ENCODE results near the gene NLRC5. TPM values are rescaled to one million over a fixed set of nuclear protein-coding genes. Genes with fewer than 3 reads are reported as not detected.

NLRC5 gene
- total RNA-seq, 3 donors from 2014 or later (not counting 1 experiment from before 2014, with no cell fraction given), result 320 to 563 (median 535) TPM

DNA sequence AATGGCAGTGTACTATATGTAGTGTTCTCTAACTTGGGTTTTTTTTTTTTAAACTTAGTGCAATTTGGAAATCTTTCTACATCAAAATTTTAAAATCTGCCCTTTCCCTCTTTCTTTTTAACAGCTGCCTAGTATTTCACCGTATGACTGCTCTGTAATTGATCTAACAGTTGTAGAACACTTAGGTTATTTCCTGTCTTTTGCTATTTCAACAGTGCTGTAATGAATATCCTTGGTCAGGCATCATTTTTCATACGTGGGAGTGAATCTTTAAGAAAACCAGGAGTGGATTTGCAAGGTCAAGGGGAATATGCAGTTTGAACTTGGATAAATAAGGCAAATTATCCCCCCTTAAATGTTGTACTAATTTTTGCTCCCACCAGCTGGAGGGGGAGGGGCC is 3.8 kb downstream of the NLRC5 start:
- Histone ChIP-seq H3K4me1 (ENCODE audit: control insufficient read depth, insufficient read depth, low read length) (peaks cover 76% of the 10 kb centered on the region), H3K36me3 (ENCODE audit: control insufficient read depth, insufficient read depth, low read length) (peaks cover 9% of the 10 kb centered on the region), H3K27me3 (ENCODE audit: control insufficient read depth, insufficient read depth, low read length) (no peaks in the 10 kb centered on the region), H3K27ac (ENCODE audit: low read length) (no peak overlapping the region), H3K9me3 (ENCODE audit: control insufficient read depth, insufficient read depth, low read length) (no peaks in the 10 kb centered on the region), H3K4me3 (ENCODE audit: low read length) (no peak overlapping the region)
- no peaks in the 10 kb centered on the region for H3K27me3 Mint-ChIP-seq (ENCODE audit: low read depth in 2 of 2)
- ATAC-seq (no peak), DNase-seq (no peak)
- intact Hi-C loops (cut with micrococcal nuclease), result no loop called here
- H3K9me3 Mint-ChIP-seq, result no peaks in the 10 kb centered on the region
- peaks cover 8% of the 10 kb centered on the region for H3K36me3 Mint-ChIP-seq
- TF ChIP-seq, protein P1, sequence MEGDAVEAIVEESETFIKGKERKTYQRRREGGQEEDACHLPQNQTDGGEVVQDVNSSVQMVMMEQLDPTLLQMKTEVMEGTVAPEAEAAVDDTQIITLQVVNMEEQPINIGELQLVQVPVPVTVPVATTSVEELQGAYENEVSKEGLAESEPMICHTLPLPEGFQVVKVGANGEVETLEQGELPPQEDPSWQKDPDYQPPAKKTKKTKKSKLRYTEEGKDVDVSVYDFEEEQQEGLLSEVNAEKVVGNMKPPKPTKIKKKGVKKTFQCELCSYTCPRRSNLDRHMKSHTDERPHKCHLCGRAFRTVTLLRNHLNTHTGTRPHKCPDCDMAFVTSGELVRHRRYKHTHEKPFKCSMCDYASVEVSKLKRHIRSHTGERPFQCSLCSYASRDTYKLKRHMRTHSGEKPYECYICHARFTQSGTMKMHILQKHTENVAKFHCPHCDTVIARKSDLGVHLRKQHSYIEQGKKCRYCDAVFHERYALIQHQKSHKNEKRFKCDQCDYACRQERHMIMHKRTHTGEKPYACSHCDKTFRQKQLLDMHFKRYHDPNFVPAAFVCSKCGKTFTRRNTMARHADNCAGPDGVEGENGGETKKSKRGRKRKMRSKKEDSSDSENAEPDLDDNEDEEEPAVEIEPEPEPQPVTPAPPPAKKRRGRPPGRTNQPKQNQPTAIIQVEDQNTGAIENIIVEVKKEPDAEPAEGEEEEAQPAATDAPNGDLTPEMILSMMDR (IDR thresholded peaks at IDR 0.05), result no peak
- H3K4me1 Mint-ChIP-seq, result peaks cover 68 to 82% of the 10 kb centered on the region in 2 donors
- peak overlapping the region; percentile 77 for H3K4me3 Mint-ChIP-seq
- 58% methylated on average over 2 of the region's 2 CpGs for WGBS (ENCODE audit: insufficient coverage)
- H3K27ac Mint-ChIP-seq, result peak overlapping the region; percentile 82 to 92

DNA sequence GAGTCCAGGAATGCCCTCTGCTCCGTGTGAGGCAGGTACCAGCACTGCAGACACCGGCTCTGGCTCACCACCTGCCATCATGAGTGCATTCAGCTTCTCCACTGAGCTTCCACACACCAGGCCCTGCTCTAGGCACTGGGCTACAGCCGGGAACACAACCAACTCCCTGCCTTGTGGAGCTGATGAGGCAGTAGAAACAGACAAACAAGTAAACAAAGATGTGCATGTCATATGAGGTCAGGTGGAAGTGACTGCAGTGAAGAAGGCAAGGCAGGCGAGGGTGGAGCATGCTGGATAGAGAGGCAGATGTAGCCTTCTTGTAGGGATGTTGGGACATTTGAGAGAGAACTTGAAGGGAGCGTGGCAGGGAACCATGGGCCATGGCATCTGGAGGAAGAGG is 5.0 kb downstream of the NLRC5 start:
- Mint-ChIP-seq H3K27me3 (ENCODE audit: low read depth in 2 of 2) (no peaks in the 10 kb centered on the region), H3K27ac (peak overlapping the region; percentile 82 to 92), H3K4me1 (peaks cover 69 to 82% of the 10 kb centered on the region in 2 donors), H3K36me3 (peaks cover 8% of the 10 kb centered on the region), H3K4me3 (peak overlapping the region; percentile 45), H3K9me3 (no peaks in the 10 kb centered on the region)
- WGBS (ENCODE audit: insufficient coverage), result 69% methylated on average over 5 of the region's 5 CpGs
- no peaks in the 10 kb centered on the region for H3K9me3 ChIP-seq (ENCODE audit: control insufficient read depth, insufficient read depth, low read length)
- no peak for ATAC-seq
- H3K36me3 ChIP-seq (ENCODE audit: control insufficient read depth, insufficient read depth, low read length), result peaks cover 14% of the 10 kb centered on the region
- peak overlapping the region; percentile 25 for H3K27ac ChIP-seq (ENCODE audit: low read length)
- H3K27me3 ChIP-seq (ENCODE audit: control insufficient read depth, insufficient read depth, low read length), result no peaks in the 10 kb centered on the region
- intact Hi-C loops (cut with micrococcal nuclease), result no loop called here
- TF ChIP-seq, protein P1 (IDR thresholded peaks at IDR 0.05), result no peak
- no peak overlapping the region for H3K4me3 ChIP-seq (ENCODE audit: low read length)
- DNase-seq, result peak in 1 of 2 donors; percentile 50
- H3K4me1 ChIP-seq (ENCODE audit: control insufficient read depth, insufficient read depth, low read length), result peaks cover 75% of the 10 kb centered on the region

DNA sequence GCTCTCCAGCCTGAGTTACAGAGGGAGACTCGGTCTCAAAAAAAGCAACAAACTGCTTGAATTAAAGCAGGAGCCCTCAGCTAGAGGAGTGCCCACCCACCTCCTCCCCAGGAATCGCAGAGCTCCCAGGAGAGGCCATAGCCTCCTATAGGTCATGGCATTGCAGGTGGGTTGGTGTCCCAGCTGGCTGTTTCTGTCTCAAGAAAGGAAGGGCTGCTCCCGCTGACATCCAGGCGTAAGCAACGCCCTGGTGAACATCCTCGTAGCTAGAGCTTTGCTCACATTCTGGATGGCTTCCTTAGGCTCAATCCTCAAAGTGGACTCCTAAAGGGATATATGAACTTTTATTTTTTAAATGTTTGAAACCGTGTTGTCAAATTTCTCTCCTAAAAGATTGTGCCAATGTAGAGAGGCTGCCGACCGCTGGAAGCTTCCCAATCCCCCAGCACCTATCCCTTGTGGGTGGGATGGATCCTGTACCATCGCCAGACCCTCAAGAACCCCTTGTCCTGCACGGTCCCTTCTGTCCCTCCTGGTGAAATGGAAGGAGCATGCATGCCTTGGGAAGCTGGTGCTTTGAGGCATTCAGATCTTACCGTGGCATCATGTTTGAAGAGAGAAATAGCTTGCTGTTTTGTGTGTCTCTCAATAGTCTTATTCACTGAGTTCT is 5.9 kb downstream of the NLRC5 start:
- Mint-ChIP-seq H3K27ac (peak overlapping the region; percentile 64 to 92), H3K4me1 (peaks cover 69 to 85% of the 10 kb centered on the region in 2 donors), H3K27me3 (ENCODE audit: low read depth in 2 of 2) (no peaks in the 10 kb centered on the region), H3K4me3 (no peak overlapping the region), H3K9me3 (no peaks in the 10 kb centered on the region), H3K36me3 (peaks cover 8% of the 10 kb centered on the region)
- H3K27ac ChIP-seq (ENCODE audit: low read length), result no peak overlapping the region
- no peaks in the 10 kb centered on the region for H3K27me3 ChIP-seq (ENCODE audit: control insufficient read depth, insufficient read depth, low read length)
- H3K4me1 ChIP-seq (ENCODE audit: control insufficient read depth, insufficient read depth, low read length), result peaks cover 85% of the 10 kb centered on the region
- intact Hi-C loops (cut with micrococcal nuclease), result no loop called here
- no peaks in the 10 kb centered on the region for H3K9me3 ChIP-seq (ENCODE audit: control insufficient read depth, insufficient read depth, low read length)
- no peak for ATAC-seq
- no peak for DNase-seq
- TF ChIP-seq, protein P1 (IDR thresholded peaks at IDR 0.05), result no peak
- H3K36me3 ChIP-seq (ENCODE audit: control insufficient read depth, insufficient read depth, low read length), result peaks cover 14% of the 10 kb centered on the region
- WGBS (ENCODE audit: insufficient coverage), result 68% methylated on average over 12 of the region's 12 CpGs
- H3K4me3 ChIP-seq (ENCODE audit: low read length), result no peak overlapping the region

DNA sequence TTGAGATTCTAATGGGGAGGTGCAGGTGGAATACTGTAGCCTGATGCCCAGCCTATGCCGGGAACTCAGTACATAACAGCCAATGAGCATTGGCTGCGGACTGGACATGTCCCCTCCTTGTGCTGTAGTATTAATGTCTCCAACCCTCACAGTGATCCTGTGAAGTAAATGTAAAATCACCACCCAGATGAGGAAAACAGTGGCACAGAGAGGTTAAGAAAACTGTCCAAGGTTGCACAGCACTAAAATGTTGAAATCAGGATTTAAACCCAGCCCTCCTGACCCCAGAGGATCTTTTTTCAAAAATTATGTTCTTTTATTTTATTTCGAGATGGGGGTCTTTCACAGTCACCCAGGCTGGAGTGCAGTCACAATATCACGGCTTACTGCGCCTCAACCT is 7.9 kb downstream of the NLRC5 start:
- Mint-ChIP-seq H3K9me3 (no peaks in the 10 kb centered on the region), H3K36me3 (peaks cover 8% of the 10 kb centered on the region), H3K4me3 (no peak overlapping the region), H3K27me3 (ENCODE audit: low read depth in 2 of 2) (no peaks in the 10 kb centered on the region), H3K27ac (peak overlapping the region; percentile 92 to 95), H3K4me1 (peaks cover 71 to 81% of the 10 kb centered on the region in 2 donors)
- TF ChIP-seq, protein P1 (IDR thresholded peaks at IDR 0.05), result no peak
- Histone ChIP-seq H3K4me3 (ENCODE audit: low read length) (no peak overlapping the region), H3K9me3 (ENCODE audit: control insufficient read depth, insufficient read depth, low read length) (no peaks in the 10 kb centered on the region), H3K27me3 (ENCODE audit: control insufficient read depth, insufficient read depth, low read length) (no peaks in the 10 kb centered on the region), H3K4me1 (ENCODE audit: control insufficient read depth, insufficient read depth, low read length) (peaks cover 82% of the 10 kb centered on the region), H3K27ac (ENCODE audit: low read length) (no peak overlapping the region), H3K36me3 (ENCODE audit: control insufficient read depth, insufficient read depth, low read length) (peaks cover 10% of the 10 kb centered on the region)
- 96% methylated on average over 5 of the region's 5 CpGs for WGBS (ENCODE audit: insufficient coverage)
- DNase-seq (no peak), ATAC-seq (no peak)
- intact Hi-C loops (cut with micrococcal nuclease), result no loop called here

Data from natural killer cell (primary cell).